CD14-positive monocyte (primary cell): ENCODE data around the gene ACTL8. TPM values are rescaled to one million over a fixed set of nuclear protein-coding genes. Genes with fewer than 3 reads are reported as not detected.

Experiments
- DNase-seq, 3 donors: peaks; one replicate each; pipeline ENCODE4 v3.0.0-alpha.2; 2011 to 2022
- H2AFZ ChIP-seq: 2 replicates; pipeline ENCODE4 v1.6.0; 2012; ENCODE audit warnings: mild to moderate bottlenecking, low read depth, low read length, inconsistent platforms; ENCODE audit not compliant: insufficient read depth, poor library complexity, severe bottlenecking
- H3K27ac ChIP-seq, 2 donors: 1 replicate in 1 of 2; 2 replicates in 1 of 2; pipeline ENCODE4 v1.5.1; 2012 to 2013; ENCODE audit warnings: low read length in 2 of 2, control low read depth in 1 of 2, inconsistent platforms in 1 of 2, low read depth in 1 of 2, mild to moderate bottlenecking in 1 of 2
- H3K27me3 ChIP-seq, 2 donors: one replicate each; pipeline versions ENCODE4 v1.6.0 to v1.6.1; 2011 to 2013; ENCODE audit warnings: low read length in 2 of 2; ENCODE audit not compliant: control insufficient read depth in 2 of 2, insufficient read depth in 2 of 2
- H3K36me3 ChIP-seq, 2 donors: replicated peaks in 1 of 2; 1 replicate in 1 of 2; 2 replicates in 1 of 2; pipeline versions ENCODE4 v1.5.1 to v1.6.1; 2012 to 2013; ENCODE audit warnings: low read length in 2 of 2, control low read depth in 1 of 2, inconsistent platforms in 1 of 2, mild to moderate bottlenecking in 1 of 2; ENCODE audit not compliant: insufficient read depth in 2 of 2, control insufficient read depth in 1 of 2
- H3K4me1 ChIP-seq, 2 donors: 1 replicate in 1 of 2; 2 replicates in 1 of 2; pipeline versions ENCODE4 v1.5.1 to v1.6.1; 2012 to 2013; ENCODE audit warnings: low read length in 2 of 2, control low read depth in 1 of 2, inconsistent platforms in 1 of 2, mild to moderate bottlenecking in 1 of 2, moderate library complexity in 1 of 2; ENCODE audit not compliant: insufficient read depth in 2 of 2, control insufficient read depth in 1 of 2
- H3K4me2 ChIP-seq: replicated peaks from 2 replicates; pipeline ENCODE3; 2012; ENCODE audit warnings: low read length, moderate library complexity, mild to moderate bottlenecking; ENCODE audit not compliant: poor library complexity, severe bottlenecking; ENCODE audit errors: extremely low read depth
- H3K4me3 ChIP-seq, 3 experiments: fragments of 200-600 bp in 1 of 3; sonication (generic) in 1 of 3; replicated peaks in 1 of 3; 1 replicate in 2 of 3; 2 replicates in 1 of 3; pipeline ENCODE4 v1.5.1; 2011 to 2013; ENCODE audit warnings: low read length in 3 of 3, mild to moderate bottlenecking in 3 of 3, control low read depth in 2 of 3, low read depth in 2 of 3, inconsistent platforms in 1 of 3, moderate library complexity in 1 of 3
- H3K79me2 ChIP-seq: 2 replicates; pipeline ENCODE4 v1.6.0; 2012; ENCODE audit warnings: mild to moderate bottlenecking, control low read depth, inconsistent platforms, low read length, moderate library complexity; ENCODE audit not compliant: insufficient read depth
- H3K9ac ChIP-seq: 2 replicates; pipeline ENCODE4 v1.6.0; 2017; ENCODE audit warnings: low read length, mild to moderate bottlenecking; ENCODE audit not compliant: insufficient read depth, poor library complexity, severe bottlenecking
- H3K9me3 ChIP-seq, 2 donors: replicated peaks in 1 of 2; 1 replicate in 1 of 2; 2 replicates in 1 of 2; pipeline versions ENCODE4 v1.5.1 to v1.6.1; 2012 to 2013; ENCODE audit warnings: low read length in 2 of 2, control low read depth in 1 of 2; ENCODE audit not compliant: control insufficient read depth in 1 of 2, insufficient read depth in 1 of 2
- H4K20me1 ChIP-seq: 2 replicates; pipeline ENCODE4 v1.6.0; 2012; ENCODE audit warnings: mild to moderate bottlenecking, low read length, control low read depth, moderate library complexity; ENCODE audit not compliant: insufficient read depth
- H3K27ac Mint-ChIP-seq, 7 donors: one replicate each; pipeline ENCODE4 v1.8.0; 2020; ENCODE audit warnings: mild to moderate bottlenecking in 7 of 7, mixed read lengths in 7 of 7, moderate library complexity in 6 of 7, inconsistent platforms in 2 of 7
- H3K27me3 Mint-ChIP-seq, 3 donors: one replicate each; pipeline ENCODE4 v1.8.0; 2021 to 2022; ENCODE audit warnings: low read depth in 3 of 3, mild to moderate bottlenecking in 3 of 3, mixed read lengths in 3 of 3, moderate library complexity in 3 of 3, inconsistent platforms in 1 of 3
- H3K36me3 Mint-ChIP-seq, 2 donors: one replicate each; pipeline ENCODE4 v1.8.0; 2020; ENCODE audit warnings: mixed read lengths in 2 of 2, inconsistent platforms in 1 of 2, mild to moderate bottlenecking in 1 of 2
- H3K4me1 Mint-ChIP-seq: one replicate; pipeline ENCODE4 v1.8.0; 2020; ENCODE audit warnings: mild to moderate bottlenecking, mixed read lengths
- H3K4me3 Mint-ChIP-seq, 2 donors: one replicate each; pipeline ENCODE4 v1.8.0; 2020; ENCODE audit warnings: mild to moderate bottlenecking in 2 of 2, mixed read lengths in 2 of 2, moderate library complexity in 1 of 2
- H3K9me3 Mint-ChIP-seq, 7 donors: one replicate each; pipeline ENCODE4 v1.8.0; 2020 to 2022; ENCODE audit warnings: mixed read lengths in 7 of 7, mild to moderate bottlenecking in 6 of 7, moderate library complexity in 6 of 7, inconsistent platforms in 2 of 7
- WGBS: methylation state at CpG from one replicate; pipeline ENCODE4 v1.1.5; 2013; ENCODE audit warnings: missing lambda C conversion rate; ENCODE audit not compliant: insufficient coverage; 5-methylcytosine and 5-hydroxymethylcytosine counted together
- intact Hi-C, 2 donors: fragments of 100-400 bp; cut with micrococcal nuclease; formaldehyde crosslinking; loops; one replicate each; pipeline versions ENCODE4 v1.15.0 to v1.15.1; 2023
- polyA plus RNA-seq, 3 donors: library from polyadenylated mRNA; depleted of rRNA in 1 of 3; unstranded in 2 of 3; stranded (reverse) in 1 of 3; fragments of 300-500 nt in 2 of 3; fragments of >200 nt in 1 of 3; fragmentation: Illumina TruSeq in 2 of 3; gene quantifications; 1 replicate in 2 of 3; 2 replicates in 1 of 3; pipeline ENCODE4 v1.2.3, GENCODE V29; 2012 to 2021
- TF ChIP-seq, protein P1 (sequence below): fragments of 200-600 bp; IDR thresholded peaks from one replicate; pipeline ENCODE4 v1.8.0; 2022; ENCODE audit warnings: antibody characterized with exemption, mild to moderate bottlenecking

Gene ACTL8
- polyA plus RNA-seq, 3 donors, result not detected

DNA sequence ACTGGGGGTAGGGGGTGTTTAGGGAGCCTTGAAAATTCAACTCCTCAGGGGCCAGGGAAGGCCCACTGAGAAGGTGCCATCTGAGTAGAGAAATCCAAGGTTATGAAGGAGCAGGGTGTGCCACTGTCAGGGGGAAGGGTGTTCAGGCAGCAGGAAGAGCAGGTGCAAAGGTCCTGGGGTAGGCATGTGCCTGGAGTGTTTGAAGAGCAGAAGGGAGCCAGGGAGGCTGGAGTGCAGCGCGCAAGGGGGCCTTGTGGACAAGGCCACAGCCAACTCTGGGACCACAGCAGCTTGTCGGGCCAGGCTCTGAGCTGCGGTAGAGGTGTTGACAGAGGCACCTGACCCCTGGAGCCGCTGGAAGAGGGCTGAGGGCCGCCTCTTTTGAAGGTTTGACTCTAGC, 19.3 kb downstream of the ACTL8 start:
- H3K4me2 ChIP-seq, result no peak overlapping the region
- no peaks in the 10 kb centered on the region for H4K20me1 ChIP-seq
- intact Hi-C loops, result no loop called here
- no peak overlapping the region for H3K4me3 Mint-ChIP-seq
- 95% methylated on average over 6 of the region's 6 CpGs for WGBS
- peak overlapping the region in 1 of 7 donors; percentile 84 for H3K27ac Mint-ChIP-seq
- peaks cover 0 to 4% (median 0%) of the 10 kb centered on the region in 7 donors for H3K9me3 Mint-ChIP-seq
- H3K27ac ChIP-seq, result no peak overlapping the region
- TF ChIP-seq, protein P1, sequence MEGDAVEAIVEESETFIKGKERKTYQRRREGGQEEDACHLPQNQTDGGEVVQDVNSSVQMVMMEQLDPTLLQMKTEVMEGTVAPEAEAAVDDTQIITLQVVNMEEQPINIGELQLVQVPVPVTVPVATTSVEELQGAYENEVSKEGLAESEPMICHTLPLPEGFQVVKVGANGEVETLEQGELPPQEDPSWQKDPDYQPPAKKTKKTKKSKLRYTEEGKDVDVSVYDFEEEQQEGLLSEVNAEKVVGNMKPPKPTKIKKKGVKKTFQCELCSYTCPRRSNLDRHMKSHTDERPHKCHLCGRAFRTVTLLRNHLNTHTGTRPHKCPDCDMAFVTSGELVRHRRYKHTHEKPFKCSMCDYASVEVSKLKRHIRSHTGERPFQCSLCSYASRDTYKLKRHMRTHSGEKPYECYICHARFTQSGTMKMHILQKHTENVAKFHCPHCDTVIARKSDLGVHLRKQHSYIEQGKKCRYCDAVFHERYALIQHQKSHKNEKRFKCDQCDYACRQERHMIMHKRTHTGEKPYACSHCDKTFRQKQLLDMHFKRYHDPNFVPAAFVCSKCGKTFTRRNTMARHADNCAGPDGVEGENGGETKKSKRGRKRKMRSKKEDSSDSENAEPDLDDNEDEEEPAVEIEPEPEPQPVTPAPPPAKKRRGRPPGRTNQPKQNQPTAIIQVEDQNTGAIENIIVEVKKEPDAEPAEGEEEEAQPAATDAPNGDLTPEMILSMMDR, result no peak
- no peak overlapping the region for H2AFZ ChIP-seq
- DNase-seq, result no peak
- no peak overlapping the region for H3K9ac ChIP-seq
- no peaks in the 10 kb centered on the region for H3K79me2 ChIP-seq
- H3K36me3 Mint-ChIP-seq, result no peaks in the 10 kb centered on the region
- H3K4me1 Mint-ChIP-seq, result no peaks in the 10 kb centered on the region
- no peaks in the 10 kb centered on the region for H3K36me3 ChIP-seq
- no peaks in the 10 kb centered on the region for H3K27me3 ChIP-seq
- H3K4me1 ChIP-seq, result no peaks in the 10 kb centered on the region
- H3K27me3 Mint-ChIP-seq, result peaks cover 9 to 14% (median 9%) of the 10 kb centered on the region in 3 donors
- no peak overlapping the region for H3K4me3 ChIP-seq
- H3K9me3 ChIP-seq, result no peaks in the 10 kb centered on the region

DNA sequence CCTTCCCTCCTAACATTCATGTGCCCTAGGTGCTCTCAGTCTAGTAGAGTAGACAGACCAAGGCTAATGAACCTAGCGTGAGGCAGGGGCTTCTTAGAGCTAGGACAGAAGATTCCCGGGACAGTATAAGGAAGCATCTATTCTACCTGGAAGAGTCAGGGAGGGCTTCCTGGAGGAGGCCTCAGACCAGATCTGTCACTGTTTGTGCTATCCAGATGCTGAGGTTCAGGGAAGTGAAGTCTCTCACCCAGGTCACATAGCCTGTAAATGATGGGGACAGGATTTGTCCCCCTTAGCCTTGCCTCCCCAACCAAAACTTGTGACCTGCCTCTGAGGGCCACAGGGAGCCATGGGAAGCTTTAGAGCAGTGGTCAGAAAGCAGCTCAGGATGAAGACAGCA, 20.7 kb downstream of the ACTL8 start:
- H3K9me3 ChIP-seq, result no peaks in the 10 kb centered on the region
- H2AFZ ChIP-seq, result no peak overlapping the region
- H3K9ac ChIP-seq, result no peak overlapping the region
- H3K27me3 Mint-ChIP-seq, result peaks cover 7 to 16% (median 10%) of the 10 kb centered on the region in 3 donors
- H3K4me3 ChIP-seq, result no peak overlapping the region
- DNase-seq, result no peak
- H3K27ac Mint-ChIP-seq, result no peak overlapping the region
- H4K20me1 ChIP-seq, result no peaks in the 10 kb centered on the region
- H3K4me3 Mint-ChIP-seq, result no peak overlapping the region
- H3K27me3 ChIP-seq, result no peaks in the 10 kb centered on the region
- H3K36me3 ChIP-seq, result no peaks in the 10 kb centered on the region
- H3K4me2 ChIP-seq, result no peak overlapping the region
- H3K27ac ChIP-seq, result no peak overlapping the region
- H3K9me3 Mint-ChIP-seq, result peaks cover 0 to 8% (median 0%) of the 10 kb centered on the region in 7 donors
- TF ChIP-seq, protein P1, result no peak
- H3K4me1 ChIP-seq, result no peaks in the 10 kb centered on the region
- H3K4me1 Mint-ChIP-seq, result no peaks in the 10 kb centered on the region
- WGBS, result 100% methylated on average over 2 of the region's 2 CpGs
- H3K36me3 Mint-ChIP-seq, result no peaks in the 10 kb centered on the region
- intact Hi-C loops, result no loop called here
- H3K79me2 ChIP-seq, result no peaks in the 10 kb centered on the region
